ENCODE data around the gene WDR93.
A peak's percentile ranks its signal among the peaks of the same experiment; 100 is the strongest.

WDR93 gene

GRCh38 chr15:89690276-89691218 is at the start of gene WDR93, which contains the start of gene PEX11A:
Gene WDR93 (plus strand): TSS chr15:89690811. CDS start chr15:89701747, 10,936 bp downstream.
Gene PEX11A (minus strand): TSS chr15:89690754. CDS start chr15:89690632, 122 bp downstream.
- peak; percentile 49 to 70 for DNase-seq (ENCODE audit: low read depth in 2 of 2)

GRCh38 chr15:89641053-89641452 is 49.6 kb upstream of the WDR93 start:
- DNase-seq (ENCODE audit: low read depth in 2 of 2): no peak

- DNase-seq (ENCODE audit: low read depth in 2 of 2): no peak
Measured at GRCh38 chr15:89642106-89642505, 48.5 kb upstream of the WDR93 start.

GRCh38 chr15:89645680-89646079 is 44.9 kb upstream of the WDR93 start:
- DNase-seq (ENCODE audit: low read depth in 2 of 2): no peak

GRCh38 chr15:89646416-89647141 is 44.0 kb upstream of the WDR93 start:
- no peak for DNase-seq (ENCODE audit: low read depth in 2 of 2)

GRCh38 chr15:89647191-89647851 is 43.3 kb upstream of the WDR93 start:
- peak; percentile 34 to 59 for DNase-seq (ENCODE audit: low read depth in 2 of 2)

- no peak for DNase-seq (ENCODE audit: low read depth in 2 of 2)
Measured at GRCh38 chr15:89648106-89649012, 42.3 kb upstream of the WDR93 start.

GRCh38 chr15:89649013-89649625 is 41.5 kb upstream of the WDR93 start:
- no peak for DNase-seq (ENCODE audit: low read depth in 2 of 2)

- DNase-seq (ENCODE audit: low read depth in 2 of 2): no peak
Measured at GRCh38 chr15:89649716-89650115, 40.9 kb upstream of the WDR93 start.

- no peak for DNase-seq (ENCODE audit: low read depth in 2 of 2)
Measured at GRCh38 chr15:89652131-89652530, 38.5 kb upstream of the WDR93 start.

- DNase-seq (ENCODE audit: low read depth in 2 of 2): no peak
Measured at GRCh38 chr15:89652666-89653065, 37.9 kb upstream of the WDR93 start.

- DNase-seq (ENCODE audit: low read depth in 2 of 2): no peak
Measured at GRCh38 chr15:89653578-89653977, 37.0 kb upstream of the WDR93 start.

GRCh38 chr15:89654301-89654761 is 36.3 kb upstream of the WDR93 start:
- DNase-seq (ENCODE audit: low read depth in 2 of 2): no peak

- peak; percentile 9 to 21 for DNase-seq (ENCODE audit: low read depth in 2 of 2)
Measured at GRCh38 chr15:89654847-89655805, 35.5 kb upstream of the WDR93 start, which contains the start of gene KIF7. Gene KIF7 (minus strand): TSS chr15:89655467. CDS start chr15:89652930, 2,537 bp downstream.

- peak in 1 of 2 donors; percentile 8 for DNase-seq (ENCODE audit: low read depth in 2 of 2)
Measured at GRCh38 chr15:89656116-89656815, 34.3 kb upstream of the WDR93 start.

- DNase-seq (ENCODE audit: low read depth in 2 of 2): no peak
Measured at GRCh38 chr15:89657686-89658200, 32.9 kb upstream of the WDR93 start.

GRCh38 chr15:89659295-89659694 is 31.3 kb upstream of the WDR93 start:
- no peak for DNase-seq (ENCODE audit: low read depth in 2 of 2)

GRCh38 chr15:89660556-89660955 is 30.1 kb upstream of the WDR93 start:
- DNase-seq (ENCODE audit: low read depth in 2 of 2): no peak
